OCI-LY7 (cell line): Measurements from ENCODE around the gene IQCH. TPM values are rescaled to one million over a fixed set of nuclear protein-coding genes. Genes with fewer than 3 reads are reported as not detected.
A peak's percentile ranks its signal among the peaks of the same experiment; 100 is the strongest.

ENCODE experiments used
- BruUV-seq: library from RNA; stranded (reverse); fragments of 400-500 nt; replicated peaks from 2 replicates; lab custom pipeline; 2021; lab: Mats Ljungman, UMichigan
- CTCF ChIA-PET: fragments of 300-600 bp; sonication (Branson Sonifier 250); formaldehyde crosslinking; loops from one replicate; lab custom pipeline; 2022; ENCODE audit warnings: antibody characterized with exemption; ENCODE audit not compliant: unreplicated experiment; lab: Charles Lee
- POLR2A ChIA-PET: fragments of 300-600 bp; sonication (Branson Sonifier 250); formaldehyde crosslinking; loops from one replicate; lab custom pipeline; 2022; ENCODE audit warnings: antibody characterized with exemption; lab: Charles Lee
- DNase-seq: peaks from one replicate; pipeline ENCODE4 v3.0.0-alpha.2; 2015; ENCODE audit warnings: low spot score
- H2AFZ ChIP-seq: fragments of 200-600 bp; sonication (generic), shearing (Covaris generic); 2 replicates; pipeline ENCODE4 v1.6.1; 2014; ENCODE audit warnings: mild to moderate bottlenecking, antibody characterized with exemption, low read length, moderate library complexity
- H3K27ac ChIP-seq: fragments of 200-600 bp; sonication (generic); 2 replicates; pipeline ENCODE4 v1.5.1; 2014; ENCODE audit warnings: mixed run types, low read depth, mild to moderate bottlenecking, moderate library complexity, low read length, inconsistent platforms; ENCODE audit not compliant: poor library complexity, severe bottlenecking
- H3K36me3 ChIP-seq: fragments of 200-600 bp; sonication (generic); 2 replicates; pipeline ENCODE4 v1.6.1; 2014; ENCODE audit warnings: mild to moderate bottlenecking, antibody characterized with exemption, low read length, moderate library complexity, mixed read lengths; ENCODE audit not compliant: insufficient read depth
- H3K4me1 ChIP-seq: fragments of 200-600 bp; sonication (generic); 2 replicates; pipeline ENCODE4 v1.5.1; 2014; ENCODE audit warnings: mild to moderate bottlenecking, low read length; ENCODE audit not compliant: insufficient read depth, poor library complexity, severe bottlenecking
- H3K4me2 ChIP-seq: fragments of 200-600 bp; sonication (generic); 2 replicates; pipeline ENCODE4 v1.6.1; 2014; ENCODE audit warnings: mild to moderate bottlenecking, low read length
- H3K4me3 ChIP-seq: fragments of 200-600 bp; sonication (generic); 2 replicates; pipeline ENCODE4 v1.5.1; 2014; ENCODE audit warnings: mild to moderate bottlenecking, low read depth, low read length; ENCODE audit not compliant: poor library complexity, severe bottlenecking
- H3K79me2 ChIP-seq: fragments of 200-600 bp; sonication (generic); 2 replicates; pipeline ENCODE4 v1.6.1; 2016; ENCODE audit warnings: low read depth, mild to moderate bottlenecking, low read length, moderate library complexity, mixed read lengths; ENCODE audit not compliant: insufficient read depth
- H3K9me2 ChIP-seq: fragments of 200-600 bp; sonication (generic); 2 replicates; pipeline ENCODE4 v1.6.1; 2016; ENCODE audit warnings: mild to moderate bottlenecking, low read length, mixed read lengths; ENCODE audit not compliant: insufficient read depth
- H3K9me3 ChIP-seq: fragments of 200-600 bp; sonication (generic); 2 replicates; pipeline ENCODE4 v1.6.1; 2014; ENCODE audit warnings: mild to moderate bottlenecking, mixed run types, low read length, mixed read lengths
- H4K20me1 ChIP-seq: fragments of 200-600 bp; sonication (generic); 2 replicates; pipeline ENCODE4 v1.6.1; 2014; ENCODE audit warnings: mild to moderate bottlenecking, antibody characterized with exemption, low read length, moderate library complexity, mixed read lengths; ENCODE audit not compliant: insufficient read depth
- CTCF ChIP-seq: fragments of 200-600 bp; sonication (generic); conservative IDR thresholded peaks from 2 replicates; pipeline ENCODE4 v1.5.1; 2014; ENCODE audit warnings: mild to moderate bottlenecking, antibody characterized with exemption, low read length, moderate library complexity, mixed read lengths
- EZH2phosphoT487 ChIP-seq: fragments of 200-600 bp; sonication (generic); IDR thresholded peaks from 2 replicates; pipeline ENCODE4 v1.6.1; 2018; ENCODE audit warnings: low read depth, borderline replicate concordance, mild to moderate bottlenecking, mixed run types, antibody characterized with exemption, low read length, moderate library complexity, mixed read lengths
- intact Hi-C: fragments of 100-400 bp; cut with micrococcal nuclease; formaldehyde crosslinking; loops from one replicate; pipeline ENCODE4 v1.10.0; 2022; ENCODE audit not compliant: unreplicated experiment
- total RNA-seq, 2 experiments: library from RNA; depleted of rRNA in 1 of 2; stranded (reverse); fragments of >200 nt in 1 of 2; shearing (Covaris generic) in 1 of 2; gene quantifications; 2 replicates each; pipeline ENCODE4 v1.2.3, GENCODE V29; 2014 to 2022

IQCH gene
- total RNA-seq, 2 experiments from 2014 or later, result 3.9 to 5.8 TPM

DNA sequence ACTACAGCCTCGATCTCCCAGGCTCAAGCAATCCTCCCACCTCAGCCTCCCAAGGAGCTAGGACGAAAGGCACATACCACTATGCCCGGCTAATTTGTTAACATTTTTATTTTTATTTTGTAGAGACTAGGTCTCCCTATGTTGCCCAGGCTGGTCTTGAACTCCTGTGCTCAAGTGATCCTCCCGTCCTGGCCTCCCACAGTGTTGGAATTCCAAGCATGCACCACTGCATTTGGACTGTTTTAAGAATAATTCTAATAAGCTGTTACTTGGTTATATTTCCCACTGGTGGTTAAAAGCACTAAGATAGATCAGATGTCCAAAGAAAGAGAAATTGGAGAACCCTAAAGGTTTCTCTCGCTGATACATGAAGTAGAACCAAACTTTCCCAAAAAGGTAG is 3.3 kb upstream of the IQCH start:
- Histone ChIP-seq H3K9me2 (no peaks in the 10 kb centered on the region), H4K20me1 (0 out of 2 replicates have a peak, but pooled peaks cover 4% of the 10 kb centered on the region), H3K4me1 (peaks cover 13% of the 10 kb centered on the region), H3K4me2 (no peak overlapping the region), H3K36me3 (peaks cover 32% of the 10 kb centered on the region), H2AFZ (no peak overlapping the region), H3K9me3 (peaks cover 9% of the 10 kb centered on the region; the same call in 1 of the 2 replicates), H3K79me2 (peaks cover 55% of the 10 kb centered on the region), H3K4me3 (no peak overlapping the region), H3K27ac (no peak overlapping the region)
- CTCF ChIA-PET, result no interaction called here
- intact Hi-C loops, result loop anchor here (5.0 kb wide), 1 partner anchor 169 kb away; no protein-coding TSS in a partner anchor
- TF ChIP-seq CTCF, result no peak
- no peak for TF ChIP-seq EZH2phosphoT487
- POLR2A ChIA-PET, result interaction anchor here (0.6 kb wide), 1 partner anchor 349 kb away, joined by 3 read pairs; no protein-coding TSS in a partner anchor
- no peak for DNase-seq
- no TSS peak for BruUV-seq

- Histone ChIP-seq H3K4me3 (peak overlapping the region; percentile 91), H2AFZ (no peak overlapping the region), H3K79me2 (peaks cover 53% of the 10 kb centered on the region), H3K36me3 (peaks cover 15% of the 10 kb centered on the region), H3K9me3 (no peaks in the 10 kb centered on the region), H4K20me1 (0 out of 2 replicates have a peak, but pooled peaks cover 4% of the 10 kb centered on the region), H3K27ac (no peak overlapping the region), H3K4me2 (peak overlapping the region; percentile 98), H3K9me2 (no peaks in the 10 kb centered on the region), H3K4me1 (peaks cover 13% of the 10 kb centered on the region)
- DNase-seq, result no peak
- POLR2A ChIA-PET, result interaction anchor here (0.7 to 1.1 kb wide), 3 partner anchors 22 to 471 kb away, joined by 3 to 4 read pairs (median 3); no protein-coding TSS in a partner anchor
- CTCF ChIA-PET, result interaction anchor here (0.5 kb wide), 1 partner anchor 264 kb away, joined by 3 read pairs; no protein-coding TSS in a partner anchor
- TF ChIP-seq EZH2phosphoT487, result no peak
- TF ChIP-seq CTCF, result no peak
- intact Hi-C loops, result loop anchor here (5.0 kb wide), 1 partner anchor 171 kb away; no protein-coding TSS in a partner anchor
- BruUV-seq, result no TSS peak
Observed at GRCh38 chr15:67253101-67253500, 1.5 kb upstream of the IQCH start.
